ENCODE data around the gene ANO8.

ANO8 gene

GRCh38 chr19:17339088-17339741 lies 4.6 kb upstream of the ANO8 start:
- H3K4me3 ChIP-seq (ENCODE audit: low read length), result no peak overlapping the region
- peaks cover 11% of the 10 kb centered on the region for H3K36me3 ChIP-seq (ENCODE audit: insufficient read depth, low read length)

DNA sequence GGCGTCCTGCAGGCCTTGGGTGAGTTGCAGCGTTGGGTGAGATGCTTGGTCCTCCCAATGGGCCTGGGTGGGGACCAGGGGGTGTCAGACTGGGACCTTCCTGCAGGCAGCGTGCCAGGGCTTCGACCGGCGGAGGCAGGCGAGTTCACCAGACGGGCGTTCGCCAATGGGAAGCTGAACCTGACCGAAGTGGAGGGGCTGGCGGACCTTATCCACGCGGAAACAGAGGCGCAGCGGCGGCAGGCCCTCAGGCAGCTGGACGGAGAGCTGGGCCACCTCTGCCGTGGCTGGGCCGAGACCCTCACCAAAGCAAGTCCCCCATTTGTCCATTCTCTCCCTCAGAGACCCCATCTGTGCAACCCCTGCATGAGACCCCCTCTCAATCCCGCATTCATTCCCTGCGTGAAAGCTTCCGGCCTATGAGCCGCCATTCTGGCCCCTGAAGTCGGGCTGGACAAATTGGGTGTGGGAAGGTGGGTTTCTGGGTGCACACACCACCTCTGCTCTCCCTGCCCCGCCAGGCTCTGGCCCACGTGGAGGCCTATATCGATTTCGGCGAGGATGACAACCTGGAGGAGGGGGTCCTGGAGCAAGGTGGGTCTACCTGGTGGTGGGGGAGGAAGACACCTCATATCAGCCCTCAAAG lies 3.9 kb upstream of the ANO8 start:
- H3K4me3 ChIP-seq (ENCODE audit: low read length), result peak overlapping the region; percentile 80
- H3K36me3 ChIP-seq (ENCODE audit: insufficient read depth, low read length), result peaks cover 11% of the 10 kb centered on the region
- H3K4me1 ChIP-seq (ENCODE audit: insufficient read depth, low read length), result peaks cover 16% of the 10 kb centered on the region
- H3K9me3 ChIP-seq (ENCODE audit: low read length), result no peaks in the 10 kb centered on the region
- no peaks in the 10 kb centered on the region for H3K27me3 ChIP-seq (ENCODE audit: insufficient read depth, low read length)
- H2AFZ ChIP-seq (ENCODE audit: low read depth, low read length), result no peak overlapping the region

More at GRCh38 chr19:17339088-17339741, 4.6 kb upstream of the ANO8 start:
- Histone ChIP-seq H3K4me1 (ENCODE audit: insufficient read depth, low read length) (peaks cover 14% of the 10 kb centered on the region), H3K27me3 (ENCODE audit: insufficient read depth, low read length) (no peaks in the 10 kb centered on the region), H3K9me3 (ENCODE audit: low read length) (no peaks in the 10 kb centered on the region), H2AFZ (ENCODE audit: low read depth, low read length) (no peak overlapping the region)

GRCh38 chr19:17337675-17338432 lies 3.2 kb upstream of the ANO8 start:
- no peaks in the 10 kb centered on the region for H3K27me3 ChIP-seq (ENCODE audit: insufficient read depth, low read length)
- no peak overlapping the region for H2AFZ ChIP-seq (ENCODE audit: low read depth, low read length)
- H3K36me3 ChIP-seq (ENCODE audit: insufficient read depth, low read length), result peaks cover 16% of the 10 kb centered on the region
- peaks cover 17% of the 10 kb centered on the region for H3K4me1 ChIP-seq (ENCODE audit: insufficient read depth, low read length)
- H3K9me3 ChIP-seq (ENCODE audit: low read length), result no peaks in the 10 kb centered on the region
- H3K4me3 ChIP-seq (ENCODE audit: low read length), result peak overlapping the region; percentile 80

DNA sequence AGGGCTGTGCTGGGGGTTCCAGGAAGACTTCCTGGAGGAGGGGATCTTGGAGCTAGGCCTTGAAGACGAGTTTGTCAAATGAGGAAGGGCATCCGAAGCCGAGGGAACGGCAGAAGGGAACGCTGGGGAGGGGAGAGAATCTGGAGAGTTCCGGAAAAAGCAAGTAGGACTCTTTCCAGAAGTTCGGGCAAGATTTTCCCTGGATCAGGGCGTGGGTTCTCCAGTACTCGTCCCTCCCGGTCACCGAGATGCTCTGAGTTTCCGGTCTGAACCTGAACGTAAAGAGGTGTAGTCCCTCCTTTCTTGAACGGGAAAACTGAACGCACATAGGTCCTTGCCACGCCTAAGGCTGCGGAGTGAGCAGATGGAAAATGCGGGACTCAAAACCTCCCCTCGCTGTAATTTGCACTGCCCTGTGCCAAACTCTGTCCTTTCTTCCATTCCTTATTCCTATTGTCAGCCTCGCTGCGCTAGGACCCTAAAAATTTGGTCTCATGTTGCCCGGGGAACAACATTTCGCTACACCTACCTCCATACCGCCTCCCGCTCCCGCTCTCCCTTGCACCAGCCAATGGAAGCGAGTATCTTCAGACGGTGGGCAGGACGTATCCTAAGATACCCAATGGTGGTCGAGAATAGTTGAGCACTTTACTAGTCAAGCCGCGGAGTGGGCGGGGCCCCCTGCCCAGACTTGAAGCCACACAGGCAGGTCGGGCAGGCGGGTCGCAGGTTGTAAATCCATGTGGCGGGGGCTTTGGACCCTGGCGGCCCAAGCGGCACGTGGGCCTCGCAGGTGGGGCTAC lies 2.4 kb upstream of the ANO8 start, which contains the start of gene GTPBP3:
GTPBP3 (plus strand) TSS at position 682 of the 803 bp plus-strand sequence; CDS start at position 741, 59 bp downstream.
- no peaks in the 10 kb centered on the region for H3K9me3 ChIP-seq (ENCODE audit: low read length)
- peak within 1 kb of the TSS; percentile 80 for H3K4me3 ChIP-seq (ENCODE audit: low read length)
- H2AFZ ChIP-seq (ENCODE audit: low read depth, low read length), result peak within 1 kb of the TSS; percentile 62
- H3K4me1 ChIP-seq (ENCODE audit: insufficient read depth, low read length), result peaks cover 17% of the 10 kb centered on the region
- H3K36me3 ChIP-seq (ENCODE audit: insufficient read depth, low read length), result peaks cover 20% of the 10 kb centered on the region
- no peaks in the 10 kb centered on the region for H3K27me3 ChIP-seq (ENCODE audit: insufficient read depth, low read length)

GRCh38 chr19:17335575-17335974 lies 920 bp upstream of the ANO8 start:
- Histone ChIP-seq H3K36me3 (ENCODE audit: insufficient read depth, low read length) (peaks cover 18% of the 10 kb centered on the region), H3K27me3 (ENCODE audit: insufficient read depth, low read length) (no peaks in the 10 kb centered on the region), H2AFZ (ENCODE audit: low read depth, low read length) (no peak overlapping the region), H3K4me3 (ENCODE audit: low read length) (peak overlapping the region; percentile 61), H3K9me3 (ENCODE audit: low read length) (no peaks in the 10 kb centered on the region), H3K4me1 (ENCODE audit: insufficient read depth, low read length) (peaks cover 17% of the 10 kb centered on the region)

- Histone ChIP-seq H3K36me3 (ENCODE audit: insufficient read depth, low read length) (peaks cover 28% of the 10 kb centered on the region), H3K27me3 (ENCODE audit: insufficient read depth, low read length) (no peaks in the 10 kb centered on the region), H2AFZ (ENCODE audit: low read depth, low read length) (peak overlapping the region; percentile 77), H3K4me3 (ENCODE audit: low read length) (peak overlapping the region; percentile 61), H3K4me1 (ENCODE audit: insufficient read depth, low read length) (peaks cover 17% of the 10 kb centered on the region), H3K9me3 (ENCODE audit: low read length) (no peaks in the 10 kb centered on the region)
These were observed 843 bp downstream of the ANO8 start for GRCh38 chr19:17333611-17334413.

DNA sequence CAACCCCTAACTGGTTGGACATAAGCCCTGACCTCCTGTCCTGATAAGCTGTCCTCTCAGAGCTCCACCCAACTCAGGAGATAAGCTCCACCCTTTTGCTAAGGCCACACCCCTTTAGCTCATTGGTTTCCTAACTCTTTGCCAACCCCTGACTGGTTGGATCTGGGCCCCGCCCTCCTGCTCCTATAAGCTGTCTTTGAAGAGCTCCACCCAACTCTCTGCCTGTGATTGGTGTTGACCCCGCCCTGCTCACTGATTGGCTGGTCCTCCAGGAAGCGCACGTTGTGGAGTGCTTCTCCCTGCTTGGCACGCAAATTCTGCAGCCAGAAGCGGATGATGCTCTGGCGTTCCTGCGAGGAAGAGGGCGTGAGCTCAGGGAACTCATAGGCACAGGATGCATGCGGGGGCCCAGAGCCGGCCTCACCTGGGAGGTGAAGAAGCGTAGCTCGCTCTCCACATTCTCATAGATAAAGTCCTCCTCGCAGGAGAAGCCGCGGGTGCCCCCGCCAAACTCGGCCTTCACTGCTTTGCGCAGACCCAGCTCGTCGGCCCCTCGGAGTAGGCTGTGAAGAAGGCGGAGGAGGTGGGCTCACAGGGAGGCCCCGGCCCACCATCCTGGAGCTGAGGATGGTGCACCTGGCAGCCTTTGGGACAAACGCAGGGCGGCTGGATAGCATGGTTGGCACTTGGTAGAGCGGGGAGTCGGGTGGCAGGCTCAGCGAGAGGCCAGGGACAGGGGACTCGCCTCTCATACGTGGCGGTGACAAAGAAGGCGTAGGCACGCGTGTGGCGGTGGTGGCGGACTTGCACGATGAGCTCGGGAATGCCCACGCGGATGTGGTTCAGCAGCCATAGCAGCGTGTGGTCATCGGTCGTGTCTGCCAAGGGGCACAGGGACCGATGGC lies 1.7 kb downstream of the ANO8 start:
- H3K36me3 ChIP-seq (ENCODE audit: insufficient read depth, low read length), result peaks cover 31% of the 10 kb centered on the region
- H2AFZ ChIP-seq (ENCODE audit: low read depth, low read length), result no peak overlapping the region
- no peaks in the 10 kb centered on the region for H3K27me3 ChIP-seq (ENCODE audit: insufficient read depth, low read length)
- H3K4me1 ChIP-seq (ENCODE audit: insufficient read depth, low read length), result peaks cover 11% of the 10 kb centered on the region
- no peaks in the 10 kb centered on the region for H3K9me3 ChIP-seq (ENCODE audit: low read length)
- no peak overlapping the region for H3K4me3 ChIP-seq (ENCODE audit: low read length)

DNA sequence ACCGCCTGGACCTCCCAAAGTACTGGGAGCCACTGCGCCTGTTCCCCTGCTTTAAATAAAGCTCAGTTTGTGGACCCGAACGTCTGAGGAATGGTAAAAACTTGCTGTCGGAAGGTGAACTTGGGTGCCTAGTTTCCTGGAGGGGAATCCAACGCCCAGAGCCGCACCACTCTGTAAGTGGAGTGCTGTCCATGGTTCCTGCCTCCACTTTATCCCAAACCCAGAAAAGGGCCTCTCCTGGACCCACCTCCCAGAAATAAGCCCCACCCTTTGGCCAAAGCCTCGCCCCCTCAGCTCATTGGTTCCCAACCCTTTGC lies 2.3 kb downstream of the ANO8 start:
- Histone ChIP-seq H3K27me3 (ENCODE audit: insufficient read depth, low read length) (no peaks in the 10 kb centered on the region), H3K4me3 (ENCODE audit: low read length) (no peak overlapping the region), H3K4me1 (ENCODE audit: insufficient read depth, low read length) (peaks cover 8% of the 10 kb centered on the region), H3K9me3 (ENCODE audit: low read length) (no peaks in the 10 kb centered on the region), H3K36me3 (ENCODE audit: insufficient read depth, low read length) (peaks cover 37% of the 10 kb centered on the region), H2AFZ (ENCODE audit: low read depth, low read length) (no peak overlapping the region)

- Histone ChIP-seq H2AFZ (ENCODE audit: low read depth, low read length) (no peak overlapping the region), H3K9me3 (ENCODE audit: low read length) (no peaks in the 10 kb centered on the region), H3K4me1 (ENCODE audit: insufficient read depth, low read length) (peaks cover 8% of the 10 kb centered on the region), H3K36me3 (ENCODE audit: insufficient read depth, low read length) (peaks cover 45% of the 10 kb centered on the region), H3K4me3 (ENCODE audit: low read length) (no peak overlapping the region), H3K27me3 (ENCODE audit: insufficient read depth, low read length) (no peaks in the 10 kb centered on the region)
These were observed 3.6 kb downstream of the ANO8 start for GRCh38 chr19:17331045-17331558.

DNA sequence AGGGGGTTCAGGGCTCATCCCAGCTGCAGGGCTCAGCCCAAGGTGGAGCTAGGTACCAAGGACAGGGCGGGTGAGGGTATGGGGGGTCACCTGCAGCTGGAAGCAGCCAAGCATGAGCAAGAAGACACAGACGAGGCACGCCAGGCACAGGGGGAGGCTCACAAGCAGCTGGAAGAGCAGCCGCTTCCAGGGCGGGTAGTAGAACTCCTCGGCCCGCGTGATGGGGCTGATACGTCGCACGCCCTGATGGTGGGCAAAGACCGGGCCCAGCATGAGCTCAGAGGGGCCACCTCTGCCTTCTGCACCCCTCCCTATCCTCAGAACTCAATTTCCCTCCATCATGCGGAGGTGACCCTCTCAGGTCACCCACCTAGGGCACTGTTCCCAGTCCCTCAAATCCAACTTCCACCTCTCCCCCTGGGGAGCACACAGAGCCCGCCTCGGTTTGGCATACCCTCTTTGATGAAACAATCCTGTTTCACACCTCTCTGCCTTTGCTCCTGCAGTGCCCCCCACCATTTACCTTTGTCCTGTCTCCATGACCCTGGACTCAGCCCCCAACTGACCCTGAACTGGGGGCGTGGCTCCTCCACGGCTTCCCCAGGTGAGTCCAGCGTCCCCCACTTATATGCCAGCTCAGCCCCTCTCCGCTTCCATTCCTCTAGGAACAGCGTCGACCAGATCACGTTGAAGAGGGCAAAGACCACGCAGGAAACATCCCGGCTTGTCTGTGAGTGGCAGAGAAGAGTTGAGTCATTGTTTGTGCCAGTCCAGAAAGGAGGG lies 4.2 kb downstream of the ANO8 start:
- peaks cover 50% of the 10 kb centered on the region for H3K36me3 ChIP-seq (ENCODE audit: insufficient read depth, low read length)
- no peak overlapping the region for H3K4me3 ChIP-seq (ENCODE audit: low read length)
- H3K9me3 ChIP-seq (ENCODE audit: low read length), result no peaks in the 10 kb centered on the region
- H3K4me1 ChIP-seq (ENCODE audit: insufficient read depth, low read length), result peaks cover 8% of the 10 kb centered on the region
- H3K27me3 ChIP-seq (ENCODE audit: insufficient read depth, low read length), result no peaks in the 10 kb centered on the region
- H2AFZ ChIP-seq (ENCODE audit: low read depth, low read length), result no peak overlapping the region

All from neuron (in vitro differentiated cells).